Keratinocyte (primary cell): ENCODE results near the gene RALGPS1. TPM values are rescaled to one million over a fixed set of nuclear protein-coding genes. Genes with fewer than 3 reads are reported as not detected.

ENCODE experiments used
- DNase-seq: peaks from one replicate; pipeline ENCODE4 v3.0.0-alpha.2; 2011; ENCODE audit warnings: low read depth, missing footprints, low spot score
- FAIRE-seq: peaks from 2 replicates; lab custom pipeline; 2011; peaks lifted over from hg19 to GRCh38; lab: Jason Lieb, UNC
- H2AFZ ChIP-seq: 2 replicates; pipeline ENCODE4 v1.6.0; 2012; ENCODE audit warnings: low read length, control low read depth, inconsistent platforms; ENCODE audit not compliant: control insufficient read depth
- H3K27ac ChIP-seq: 2 replicates; pipeline ENCODE4 v1.5.1; 2011; ENCODE audit warnings: low read length; ENCODE audit not compliant: control insufficient read depth, insufficient read depth
- H3K27me3 ChIP-seq: 3 replicates; pipeline ENCODE4 v1.6.0; 2011; ENCODE audit warnings: low read length; ENCODE audit not compliant: control insufficient read depth, insufficient read depth; ENCODE audit errors: extremely low read depth
- H3K36me3 ChIP-seq, 2 experiments: 2 replicates in 1 of 2; 3 replicates in 1 of 2; pipeline ENCODE4 v1.5.1; 2011; ENCODE audit warnings: low read length in 2 of 2, mild to moderate bottlenecking in 1 of 2; ENCODE audit not compliant: control insufficient read depth in 2 of 2, insufficient read depth in 2 of 2; ENCODE audit errors: extremely low read depth in 1 of 2
- H3K4me1 ChIP-seq: 3 replicates; pipeline ENCODE4 v1.5.1; 2011; ENCODE audit warnings: low read length; ENCODE audit not compliant: control insufficient read depth, insufficient read depth; ENCODE audit errors: extremely low read depth
- H3K4me2 ChIP-seq: 3 replicates; pipeline ENCODE4 v1.6.0; 2011; ENCODE audit warnings: low read depth, low read length; ENCODE audit not compliant: control insufficient read depth, insufficient read depth; ENCODE audit errors: extremely low read depth
- H3K4me3 ChIP-seq, 3 experiments: fragments of 200-600 bp in 1 of 3; sonication (generic) in 1 of 3; 2 replicates in 2 of 3; 3 replicates in 1 of 3; pipeline ENCODE4 v1.5.1; 2011 to 2016; ENCODE audit warnings: low read length in 3 of 3, mild to moderate bottlenecking in 3 of 3, control low read depth in 2 of 3, inconsistent platforms in 1 of 3, low read depth in 1 of 3, mixed read lengths in 1 of 3, mixed run types in 1 of 3, moderate library complexity in 1 of 3; ENCODE audit not compliant: control insufficient read depth in 2 of 3, insufficient read depth in 2 of 3; ENCODE audit errors: extremely low read depth in 1 of 3
- H3K79me2 ChIP-seq: 2 replicates; pipeline ENCODE4 v1.6.0; 2012; ENCODE audit warnings: low read length; ENCODE audit not compliant: control insufficient read depth, insufficient read depth
- H3K9ac ChIP-seq: 3 replicates; pipeline ENCODE4 v1.6.0; 2011; ENCODE audit warnings: low read length; ENCODE audit not compliant: control insufficient read depth, insufficient read depth; ENCODE audit errors: extremely low read depth
- H3K9me1 ChIP-seq: 3 replicates; pipeline ENCODE4 v1.6.0; 2011; ENCODE audit warnings: low read length; ENCODE audit not compliant: control insufficient read depth, insufficient read depth; ENCODE audit errors: extremely low read depth
- H3K9me3 ChIP-seq: 2 replicates; pipeline ENCODE4 v1.5.1; 2012; ENCODE audit warnings: low read depth, low read length; ENCODE audit not compliant: control insufficient read depth
- H4K20me1 ChIP-seq: 3 replicates; pipeline ENCODE4 v1.6.0; 2011; ENCODE audit warnings: low read length; ENCODE audit not compliant: control insufficient read depth, insufficient read depth; ENCODE audit errors: extremely low read depth
- EZH2 ChIP-seq: IDR thresholded peaks from one replicate; pipeline ENCODE4 v1.6.1; 2012; ENCODE audit warnings: inconsistent platforms, mild to moderate bottlenecking, low read length, moderate library complexity
- dilution Hi-C: fragments of 300-500 bp; cut with MboI; formaldehyde crosslinking; loops from one replicate; pipeline ENCODE4 v1.7.0; 2020; ENCODE audit warnings: low sequenced_read_pairs; ENCODE audit not compliant: extremely low pct_ligation_motif_present
- polyA plus RNA-seq, 5 experiments: library from polyadenylated mRNA; depleted of rRNA in 3 of 5; stranded (reverse) in 3 of 5; stranded (forward) in 1 of 5; unstranded in 1 of 5; fragments of >200 nt; gene quantifications; 1 replicate in 1 of 5; 2 replicates in 3 of 5; 3 replicates in 1 of 5; pipeline versions ENCODE4 v1.2.1 to v1.2.3, GENCODE V29; 2011 to 2012; ENCODE audit warnings: missing spikeins in 2 of 5, low read depth in 1 of 5, low replicate concordance in 1 of 5
- TF ChIP-seq, protein P1 (sequence below), 3 experiments: IDR thresholded peaks in 1 of 3; conservative IDR thresholded peaks in 1 of 3; optimal IDR thresholded peaks in 1 of 3; 2 replicates in 2 of 3; 3 replicates in 1 of 3; pipeline versions ENCODE3 to v1.5.1; 2011; ENCODE audit warnings: low read length in 3 of 3, mild to moderate bottlenecking in 3 of 3, moderate library complexity in 2 of 3, control low read depth in 1 of 3, inconsistent platforms in 1 of 3; ENCODE audit not compliant: insufficient read depth in 2 of 3; ENCODE audit errors: extremely low read depth in 1 of 3

Gene RALGPS1
- polyA plus RNA-seq, 1 donor (not counting 4 experiments of a cell fraction or from before 2014, with no cell fraction given), result 0.56 TPM

DNA sequence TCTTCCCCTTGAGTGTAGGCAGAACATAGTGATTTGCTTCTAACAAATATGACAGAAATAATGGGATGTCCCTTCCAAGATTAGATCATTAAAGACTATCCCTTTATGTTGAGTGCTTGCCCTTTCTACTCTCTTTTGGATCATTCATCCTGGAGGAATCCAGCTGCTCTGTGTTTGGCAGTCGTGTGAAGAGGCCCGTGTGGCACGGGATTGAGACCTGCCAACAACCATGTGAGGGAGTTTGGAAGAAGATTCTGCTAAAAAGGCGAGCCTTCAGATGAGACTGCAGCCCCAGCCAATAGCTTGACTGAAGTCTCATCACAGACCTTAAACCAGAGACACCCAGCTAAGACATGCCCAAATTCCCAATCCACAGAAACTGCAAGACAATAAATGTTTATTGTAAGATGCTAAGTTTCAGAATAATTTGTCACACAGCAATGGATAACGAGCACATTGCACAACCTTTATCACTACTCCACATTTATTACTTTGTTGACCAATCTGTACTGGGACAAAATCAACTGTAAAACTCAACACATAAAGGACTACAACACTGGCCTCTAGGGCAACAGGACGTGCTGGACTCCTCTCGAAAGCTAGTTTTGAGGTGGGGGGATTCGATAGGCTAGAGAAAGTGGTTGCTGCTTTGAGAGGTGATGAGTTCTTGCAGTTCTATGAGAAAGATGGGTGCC is 165.0 kb downstream of the RALGPS1 start:
- Histone ChIP-seq H3K9ac (no peak overlapping the region), H3K9me3 (no peaks in the 10 kb centered on the region), H2AFZ (no peak overlapping the region), H3K27ac (no peak overlapping the region), H3K36me3 (no peaks in the 10 kb centered on the region), H3K4me1 (no peaks in the 10 kb centered on the region), H3K4me3 (no peak overlapping the region), H4K20me1 (no peaks in the 10 kb centered on the region), H3K4me2 (no peak overlapping the region), H3K79me2 (no peaks in the 10 kb centered on the region), H3K27me3 (no peaks in the 10 kb centered on the region), H3K9me1 (no peaks in the 10 kb centered on the region)
- dilution Hi-C loops, result no loop called here
- no peak for TF ChIP-seq EZH2
- DNase-seq, result no peak
- FAIRE-seq, result no peak

DNA sequence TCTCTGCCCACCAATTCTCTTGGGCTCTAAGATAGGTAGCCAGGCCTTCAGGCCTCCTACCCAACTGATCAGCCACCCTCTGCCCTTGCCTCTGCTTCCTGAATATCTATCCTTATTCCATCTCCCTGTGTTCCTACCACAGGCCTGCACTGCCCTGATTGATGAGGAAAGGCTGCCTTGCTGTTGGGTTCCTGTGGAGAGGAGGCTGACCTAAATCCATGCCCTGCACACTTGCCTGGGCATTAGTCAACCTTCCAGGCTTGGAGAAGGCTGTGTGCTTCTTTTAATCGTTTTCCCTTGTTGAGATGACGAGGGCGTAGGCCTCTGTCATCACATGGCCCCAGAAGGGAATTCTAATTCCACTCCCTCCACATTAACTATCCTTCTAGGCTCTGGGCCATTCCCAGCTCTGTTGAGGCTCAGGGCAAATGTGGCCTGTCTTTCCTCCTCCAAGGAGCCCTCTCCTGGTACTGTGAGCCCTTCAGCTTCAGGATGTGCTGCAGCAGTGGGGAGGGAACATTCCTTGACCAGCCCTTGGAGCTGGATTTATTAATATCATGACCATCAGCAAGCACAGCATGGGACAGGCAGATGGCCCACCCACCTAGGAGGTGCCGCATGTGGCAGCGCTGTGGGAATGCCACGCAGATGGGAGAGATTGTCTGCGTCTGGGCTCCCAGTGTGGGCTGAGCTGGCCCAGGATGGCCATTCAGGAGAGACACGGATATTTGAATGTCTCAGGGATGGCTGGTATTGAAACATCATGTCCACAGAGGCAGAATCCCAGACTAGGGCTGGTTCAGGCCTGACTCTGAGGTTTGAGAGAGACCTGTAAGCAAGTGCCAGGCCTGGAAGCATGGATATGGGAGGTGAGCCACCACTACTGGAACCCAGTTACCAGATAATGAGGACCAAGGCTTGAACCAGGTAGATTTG is 166.9 kb downstream of the RALGPS1 start:
- H3K79me2 ChIP-seq, result no peaks in the 10 kb centered on the region
- no peak for TF ChIP-seq EZH2
- TF ChIP-seq, protein P1, sequence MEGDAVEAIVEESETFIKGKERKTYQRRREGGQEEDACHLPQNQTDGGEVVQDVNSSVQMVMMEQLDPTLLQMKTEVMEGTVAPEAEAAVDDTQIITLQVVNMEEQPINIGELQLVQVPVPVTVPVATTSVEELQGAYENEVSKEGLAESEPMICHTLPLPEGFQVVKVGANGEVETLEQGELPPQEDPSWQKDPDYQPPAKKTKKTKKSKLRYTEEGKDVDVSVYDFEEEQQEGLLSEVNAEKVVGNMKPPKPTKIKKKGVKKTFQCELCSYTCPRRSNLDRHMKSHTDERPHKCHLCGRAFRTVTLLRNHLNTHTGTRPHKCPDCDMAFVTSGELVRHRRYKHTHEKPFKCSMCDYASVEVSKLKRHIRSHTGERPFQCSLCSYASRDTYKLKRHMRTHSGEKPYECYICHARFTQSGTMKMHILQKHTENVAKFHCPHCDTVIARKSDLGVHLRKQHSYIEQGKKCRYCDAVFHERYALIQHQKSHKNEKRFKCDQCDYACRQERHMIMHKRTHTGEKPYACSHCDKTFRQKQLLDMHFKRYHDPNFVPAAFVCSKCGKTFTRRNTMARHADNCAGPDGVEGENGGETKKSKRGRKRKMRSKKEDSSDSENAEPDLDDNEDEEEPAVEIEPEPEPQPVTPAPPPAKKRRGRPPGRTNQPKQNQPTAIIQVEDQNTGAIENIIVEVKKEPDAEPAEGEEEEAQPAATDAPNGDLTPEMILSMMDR (optimal IDR thresholded peaks at IDR 0.05 in 1 of 3, IDR thresholded peaks at IDR 0.05 in 1 of 3, conservative IDR thresholded peaks at IDR 0.05 in 1 of 3; ENCODE audit: extremely low read depth in 1 of 3, insufficient read depth in 2 of 3, low read length in 3 of 3), result no peak
- H3K27me3 ChIP-seq, result no peaks in the 10 kb centered on the region
- FAIRE-seq (no peak), DNase-seq (no peak)
- H4K20me1 ChIP-seq, result no peaks in the 10 kb centered on the region
- no peak overlapping the region for H3K9ac ChIP-seq
- H3K9me1 ChIP-seq, result no peaks in the 10 kb centered on the region
- H3K4me2 ChIP-seq, result no peak overlapping the region
- no peak overlapping the region for H2AFZ ChIP-seq
- H3K36me3 ChIP-seq, result no peaks in the 10 kb centered on the region
- H3K4me3 ChIP-seq, result no peak overlapping the region
- H3K9me3 ChIP-seq, result no peaks in the 10 kb centered on the region
- dilution Hi-C loops, result no loop called here
- no peaks in the 10 kb centered on the region for H3K4me1 ChIP-seq
- H3K27ac ChIP-seq, result no peak overlapping the region
